ENCODE results near the gene ANKLE1. TPM values are rescaled to one million over a fixed set of nuclear protein-coding genes. Genes with fewer than 3 reads are reported as not detected.

ANKLE1 gene
- total RNA-seq, 4 donors from 2014 or later: 0.07 to 1.1 (median 0.36) TPM

DNA sequence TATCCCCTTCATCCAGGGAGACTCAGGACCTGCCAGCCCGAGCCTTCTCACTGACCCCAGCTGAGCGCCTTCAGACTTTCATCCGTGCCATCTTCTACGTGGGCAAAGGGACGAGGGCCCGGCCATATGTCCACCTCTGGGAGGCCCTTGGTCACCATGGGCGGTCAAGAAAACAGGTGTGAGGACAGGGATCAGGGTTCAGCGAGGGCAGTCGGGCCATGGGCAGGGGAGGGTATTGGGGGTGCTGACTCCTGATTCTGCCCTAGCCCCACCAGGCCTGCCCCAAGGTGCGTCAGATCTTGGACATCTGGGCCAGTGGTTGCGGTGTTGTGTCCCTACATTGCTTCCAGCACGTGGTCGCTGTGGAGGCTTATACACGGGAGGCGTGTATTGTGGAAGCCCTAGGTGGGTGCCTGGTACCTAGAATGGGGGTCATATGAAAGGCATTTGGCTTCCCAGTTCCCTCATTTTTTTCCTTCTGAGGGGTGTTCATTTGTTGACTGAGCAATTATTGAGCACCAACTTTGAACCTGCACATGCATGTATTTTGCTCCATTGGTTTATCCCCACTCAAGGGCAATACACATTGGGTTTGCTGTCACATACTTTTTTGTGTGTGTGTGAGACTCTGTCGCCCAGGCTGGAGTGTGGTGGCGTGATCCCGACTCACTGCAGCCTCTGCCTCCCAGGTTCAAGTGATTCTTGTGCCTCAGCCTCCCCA, 3.9 kb downstream of the ANKLE1 start:
- no peak overlapping the region for H3K4me3 ChIP-seq (ENCODE audit: low read depth, poor library complexity, severe bottlenecking)
- DNase-seq (ENCODE audit: low spot score in 2 of 2): no peak
- TF ChIP-seq CTCF (IDR thresholded peaks at IDR 0.05) (no peak), POLR2A (IDR thresholded peaks at IDR 0.05) (no peak)
- intact Hi-C loops (cut with DNase I; ENCODE audit: low total_unique reads): loop anchor here (10.0 kb wide), 1 partner anchor 81 kb away; no protein-coding TSS in a partner anchor
- 92% methylated on average over 18 of the region's 18 CpGs for WGBS, 2 donors

GRCh38 chr19:17286263-17286662, 4.6 kb downstream of the ANKLE1 start:
- no peak for DNase-seq (ENCODE audit: low spot score in 2 of 2)
- 75 to 98% methylated on average over 6 to 10 of the region's 11 CpGs for WGBS, 2 donors
- no peak overlapping the region for H3K4me3 ChIP-seq (ENCODE audit: low read depth, poor library complexity, severe bottlenecking)
- TF ChIP-seq CTCF (IDR thresholded peaks at IDR 0.05) (no peak), POLR2A (IDR thresholded peaks at IDR 0.05) (no peak)
- intact Hi-C loops (cut with DNase I; ENCODE audit: low total_unique reads): loop anchor here (10.0 kb wide), 1 partner anchor 81 kb away; no protein-coding TSS in a partner anchor

DNA sequence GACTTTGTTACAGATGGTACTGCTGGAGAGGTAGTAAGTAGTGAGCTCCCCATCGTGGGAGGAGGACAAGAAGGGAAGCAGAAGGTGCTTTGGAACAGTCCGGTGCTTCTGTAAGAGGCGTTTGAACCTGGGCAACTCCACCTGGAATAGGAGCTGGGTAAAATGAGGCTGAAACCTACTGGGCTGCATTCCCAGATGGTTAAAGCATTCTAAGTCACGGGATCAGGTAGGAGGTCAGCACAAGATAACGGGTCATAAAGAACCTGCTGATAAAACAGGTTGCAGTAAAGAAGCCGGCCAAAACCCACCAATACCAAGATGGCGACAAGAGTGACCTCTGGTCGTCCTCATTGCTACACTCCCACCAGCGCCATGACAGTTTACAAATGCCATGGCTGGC, 5.1 kb downstream of the ANKLE1 start:
- no peak for DNase-seq (ENCODE audit: low spot score in 2 of 2)
- 92% methylated on average over 9 of the region's 9 CpGs for WGBS, 2 donors
- TF ChIP-seq CTCF (IDR thresholded peaks at IDR 0.05) (no peak), POLR2A (IDR thresholded peaks at IDR 0.05) (no peak)
- intact Hi-C loops (cut with DNase I; ENCODE audit: low total_unique reads): loop anchor here (10.0 kb wide), 1 partner anchor 82 kb away; no protein-coding TSS in a partner anchor
- no peak overlapping the region for H3K4me3 ChIP-seq (ENCODE audit: low read depth, poor library complexity, severe bottlenecking)

DNA sequence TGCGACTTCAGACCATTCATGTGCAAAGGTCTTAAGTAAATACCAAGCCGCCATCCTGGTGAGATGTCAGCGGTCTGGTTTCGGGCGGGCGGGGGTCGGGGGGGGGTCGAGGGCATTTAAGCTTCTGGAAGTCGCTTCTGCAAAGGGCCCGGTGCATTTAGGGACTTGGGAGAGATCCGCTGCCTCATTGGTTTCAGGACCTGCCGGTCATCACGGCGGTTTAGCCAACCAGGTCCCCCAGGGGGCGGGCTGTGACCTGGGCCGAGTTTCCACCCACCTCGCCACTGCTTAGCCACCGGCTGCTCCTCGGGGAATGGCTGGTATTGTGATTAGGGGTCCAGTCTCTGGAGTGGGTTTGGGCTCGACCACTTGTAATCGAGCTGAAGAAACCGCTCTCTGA, 7.8 kb downstream of the ANKLE1 start:
- no peak for DNase-seq (ENCODE audit: low spot score in 2 of 2)
- intact Hi-C loops (cut with DNase I; ENCODE audit: low total_unique reads): loop anchor here (10.0 kb wide), 1 partner anchor 85 kb away; no protein-coding TSS in a partner anchor
- TF ChIP-seq CTCF (IDR thresholded peaks at IDR 0.05): no peak
- TF ChIP-seq POLR2A (IDR thresholded peaks at IDR 0.05): no peak
- 29 to 32% methylated on average over 21 to 22 of the region's 22 CpGs for WGBS, 2 donors
- H3K4me3 ChIP-seq (ENCODE audit: low read depth, poor library complexity, severe bottlenecking): no peak overlapping the region

DNA sequence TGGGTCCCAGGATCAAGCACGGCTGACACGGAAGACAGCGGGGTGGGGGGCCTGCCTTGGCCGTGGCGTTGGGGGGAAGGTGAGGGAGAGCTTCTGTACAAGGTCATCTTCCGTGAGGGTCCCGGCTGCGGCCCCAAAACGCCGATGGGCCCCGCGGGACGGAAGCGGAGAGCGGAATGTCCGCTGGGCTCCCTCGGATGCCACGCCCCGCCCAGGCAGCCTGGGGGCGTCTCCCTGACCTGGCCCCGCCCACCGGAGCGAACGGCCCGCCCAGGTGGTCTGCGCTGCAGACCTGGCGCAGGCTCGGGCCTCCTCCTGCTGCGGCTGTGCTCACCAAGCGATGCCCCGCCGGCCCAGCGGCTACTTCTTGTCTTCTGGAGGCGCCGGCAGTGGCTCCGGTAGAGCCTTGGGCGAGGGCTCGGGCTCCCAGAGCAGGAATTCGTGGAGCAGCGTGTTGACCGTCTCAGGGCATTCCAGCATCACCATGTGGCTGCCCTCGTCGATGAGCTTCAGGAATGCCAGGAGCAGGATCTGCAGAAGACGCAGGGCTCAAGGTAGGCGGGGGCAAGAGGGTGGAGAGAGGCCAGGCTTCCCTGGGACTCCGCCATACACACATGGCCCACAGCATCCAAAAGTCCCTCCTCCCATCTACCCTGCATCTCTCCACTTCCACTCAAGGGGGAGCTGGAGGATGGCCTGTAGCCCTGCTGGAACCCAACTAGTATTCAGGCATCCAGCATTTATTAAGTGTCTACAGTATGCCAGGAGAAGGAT, 10.8 kb downstream of the ANKLE1 start:
- DNase-seq (ENCODE audit: low spot score in 2 of 2): peak; percentile 65 to 93
- TF ChIP-seq POLR2A (IDR thresholded peaks at IDR 0.05): no peak
- no peak for TF ChIP-seq CTCF (IDR thresholded peaks at IDR 0.05)
- intact Hi-C loops (cut with DNase I; ENCODE audit: low total_unique reads): loop anchor here (10.0 kb wide), 1 partner anchor 92 kb away; no protein-coding TSS in a partner anchor
- H3K4me3 ChIP-seq (ENCODE audit: low read depth, poor library complexity, severe bottlenecking): peak overlapping the region; percentile 6
- WGBS, 2 donors: 0 to 3% methylated on average over 18 to 21 of the region's 46 CpGs
